Left forelimb (tissue), 1 donor: ENCODE data around the gene CSRP3.
"Not testable (repeated sequence)": the region's sequence is repeated elsewhere in the genome, so short reads cannot be mapped to it uniquely, and the experiment has no call there.

ENCODE experiments used
- DNase-seq: peaks from one replicate; pipeline ENCODE4 v3.0.0-alpha.2; 2018; ENCODE audit warnings: low spot score

The CSRP3 gene

GRCh38 chr11:19185516-19186052 lies 16.2 kb downstream of the CSRP3 start:
- no peak for DNase-seq

GRCh38 chr11:19185036-19185435 lies 16.7 kb downstream of the CSRP3 start:
- no peak for DNase-seq

GRCh38 chr11:19183646-19184045 lies 18.1 kb downstream of the CSRP3 start:
- DNase-seq, result no peak

GRCh38 chr11:19181531-19182261 lies 20.1 kb downstream of the CSRP3 start:
- no peak for DNase-seq

DNA sequence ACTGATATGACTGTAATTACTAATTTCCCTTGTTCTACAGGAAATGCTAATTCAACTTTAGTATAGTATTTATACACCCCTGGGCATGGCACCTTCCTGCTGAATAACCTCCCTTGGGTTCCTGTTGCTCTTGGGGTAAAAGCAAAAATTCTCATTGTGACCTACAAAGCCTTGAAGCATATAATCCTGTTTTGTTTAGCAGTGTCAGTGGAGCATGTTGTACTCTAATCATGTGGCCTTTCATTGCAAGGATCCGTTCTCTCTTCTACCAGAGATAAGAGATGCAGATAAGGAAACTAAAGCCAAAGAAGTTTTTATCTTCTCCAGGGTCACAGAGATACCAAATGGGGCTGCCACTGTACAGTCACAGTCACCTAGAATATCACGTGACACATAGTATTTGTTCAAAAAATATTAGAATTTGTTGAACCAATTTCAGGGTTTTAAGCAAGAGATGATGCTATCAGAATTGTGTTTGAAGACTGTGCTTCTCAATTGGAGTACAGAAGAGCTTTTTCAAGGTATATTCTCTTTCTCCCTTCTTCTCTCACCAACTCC lies 25.1 kb downstream of the CSRP3 start:
- DNase-seq, result no peak

DNA sequence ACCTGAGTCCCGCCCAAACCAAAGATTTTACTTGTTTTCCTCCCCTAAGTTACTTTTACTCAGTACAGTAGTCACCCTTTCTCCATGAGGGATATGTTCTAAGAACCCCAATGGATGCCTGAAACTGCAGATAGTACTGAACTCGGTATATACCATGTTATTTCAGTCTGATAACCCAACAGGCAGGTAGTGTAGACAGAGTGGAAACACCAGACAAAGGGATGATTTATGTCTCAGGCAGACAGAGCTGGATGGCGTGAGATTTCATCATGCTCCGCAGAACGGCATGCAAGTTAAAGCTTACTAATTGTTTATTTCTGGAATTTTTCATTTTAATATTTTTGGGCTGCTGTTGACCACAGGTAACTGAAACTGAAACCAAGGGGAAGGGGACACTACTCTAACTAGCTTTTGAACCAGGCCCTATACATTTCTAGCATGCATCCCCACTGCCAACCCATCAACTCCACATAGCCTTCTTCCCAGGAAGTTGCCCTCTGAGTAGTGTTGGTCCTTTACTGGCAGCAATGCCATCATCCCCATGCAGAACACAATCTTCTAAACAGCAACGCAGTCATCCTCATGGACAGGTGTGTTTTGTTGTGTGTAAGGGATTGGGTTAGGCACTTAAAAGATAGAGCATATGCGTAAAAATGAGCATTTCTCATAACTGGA lies 27.7 kb downstream of the CSRP3 start:
- no peak for DNase-seq

DNA sequence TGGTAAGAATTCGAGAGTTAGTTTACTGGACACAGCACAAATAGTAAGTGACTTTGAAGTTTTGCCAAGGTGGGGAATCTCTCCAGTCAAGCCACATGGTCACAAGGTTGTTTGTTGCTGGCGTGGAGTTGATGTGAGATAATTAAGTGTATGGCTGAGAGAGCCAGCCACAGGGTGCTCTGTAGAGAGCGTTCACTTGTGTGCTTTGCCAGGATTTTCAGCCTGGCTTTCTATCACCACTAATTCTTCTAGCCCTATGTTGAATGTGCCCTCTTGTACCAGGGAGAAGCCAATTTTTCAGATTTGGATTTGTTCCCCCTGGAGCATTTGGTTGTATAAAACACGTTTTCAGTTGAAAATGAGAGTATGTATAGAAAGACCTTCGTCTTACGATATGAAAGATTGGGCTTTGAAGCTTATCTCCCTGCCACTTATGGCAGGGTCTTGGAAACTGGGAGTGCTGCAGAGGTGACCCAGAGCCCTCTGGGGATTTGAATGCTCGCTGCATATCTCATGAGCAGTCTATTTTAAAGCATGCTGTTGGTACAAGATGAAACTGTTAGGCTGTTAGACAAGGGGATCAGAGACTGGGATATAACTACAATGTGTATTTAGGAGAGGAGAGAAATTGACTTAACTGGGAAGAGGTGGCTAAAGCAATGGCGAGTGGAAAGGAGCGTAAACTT lies 28.6 kb downstream of the CSRP3 start:
- no peak for DNase-seq

GRCh38 chr11:19168090-19168489 lies 33.7 kb downstream of the CSRP3 start:
- DNase-seq, result no peak

DNA sequence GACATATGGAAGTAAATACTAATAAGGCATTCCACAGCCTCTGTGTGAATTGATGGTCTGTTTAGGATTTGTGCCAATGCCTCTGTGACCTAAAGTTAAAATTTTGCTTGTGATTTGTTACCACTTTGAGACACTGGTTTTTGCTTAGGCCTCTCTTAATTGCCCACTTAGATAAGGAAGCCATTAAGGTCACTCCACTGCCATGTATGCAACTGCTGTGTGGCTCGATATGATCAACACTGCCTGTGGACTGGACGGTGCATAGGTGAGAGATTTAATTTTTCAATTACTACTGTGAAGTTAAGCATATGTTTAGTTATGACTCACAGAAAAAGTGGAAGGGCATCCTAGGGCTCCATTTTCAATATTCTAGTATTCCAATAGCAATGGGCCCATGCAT lies 36.9 kb downstream of the CSRP3 start:
- DNase-seq, result no peak

DNA sequence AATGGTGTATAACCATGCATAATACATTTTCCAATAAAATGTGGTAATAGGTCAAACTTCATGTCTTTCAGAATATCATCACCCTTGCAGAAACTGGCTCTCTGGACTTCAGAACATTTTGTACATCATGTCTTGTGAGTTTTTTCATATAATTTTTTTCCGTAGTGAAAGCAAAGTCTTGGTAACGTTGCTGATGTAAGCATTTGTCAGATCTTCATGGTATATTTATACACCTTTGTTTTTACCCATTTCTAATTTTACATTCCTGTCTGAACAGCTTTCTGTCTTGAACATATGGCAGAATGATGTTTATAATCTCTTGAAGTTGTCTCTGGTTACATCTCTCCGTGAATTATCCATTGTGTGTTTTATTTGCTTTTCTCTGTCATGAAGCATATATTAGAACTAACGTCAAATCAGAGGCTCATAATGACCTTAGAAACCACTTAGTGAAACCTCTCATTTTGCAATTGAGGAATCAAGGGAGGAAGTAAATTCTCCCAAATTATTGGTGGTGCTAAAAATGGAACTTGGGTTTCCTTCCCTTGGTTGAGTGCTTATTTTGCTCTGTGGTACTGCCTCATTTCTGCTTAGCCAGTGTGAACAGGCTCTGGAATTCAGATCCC lies 37.4 kb downstream of the CSRP3 start:
- DNase-seq, result no peak

DNA sequence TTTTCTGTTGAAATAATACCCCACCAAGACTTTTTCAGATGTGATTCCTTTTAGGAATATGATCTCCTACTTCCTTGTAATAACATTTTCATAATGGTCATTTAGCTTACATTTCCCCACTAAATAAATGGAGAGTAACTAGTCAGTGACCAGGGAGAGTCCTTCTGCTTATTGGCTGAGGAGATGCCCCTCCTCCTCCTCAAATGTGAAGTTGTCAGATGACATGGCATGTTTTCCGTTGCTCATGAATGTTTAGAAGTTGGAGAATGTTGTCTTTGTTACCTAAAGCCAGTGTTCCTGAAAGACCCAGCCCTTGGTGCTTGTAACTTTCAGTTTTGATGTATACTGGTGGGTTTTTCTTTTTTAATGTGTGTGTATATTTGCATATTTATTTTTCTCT lies 38.2 kb downstream of the CSRP3 start:
- DNase-seq, result no peak

DNA sequence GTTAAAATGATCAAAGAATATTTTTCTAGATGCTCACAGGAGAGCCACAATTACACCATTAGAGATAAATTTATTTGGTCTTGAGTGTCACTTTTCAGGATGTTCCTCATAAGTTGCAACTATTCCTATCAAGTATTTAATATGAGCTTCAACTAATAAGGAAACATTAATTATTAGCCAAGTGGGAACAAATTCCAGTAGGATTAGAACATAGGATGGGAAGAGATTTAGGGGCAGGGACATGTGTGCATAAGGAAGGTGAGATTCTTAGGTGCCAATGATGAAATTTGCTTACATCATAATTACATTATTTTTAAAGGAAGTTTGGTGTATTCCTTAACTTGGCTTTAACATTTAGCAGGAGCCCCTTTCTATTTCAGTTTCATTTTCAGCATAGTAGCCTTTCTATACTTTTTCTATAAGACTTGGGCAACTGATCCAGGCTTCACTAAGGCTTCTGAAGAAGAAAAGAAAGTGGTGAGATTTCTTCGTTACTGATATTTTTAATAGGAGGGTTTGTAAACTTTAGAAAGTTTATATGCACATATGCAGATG lies 38.8 kb downstream of the CSRP3 start:
- no peak for DNase-seq

DNA sequence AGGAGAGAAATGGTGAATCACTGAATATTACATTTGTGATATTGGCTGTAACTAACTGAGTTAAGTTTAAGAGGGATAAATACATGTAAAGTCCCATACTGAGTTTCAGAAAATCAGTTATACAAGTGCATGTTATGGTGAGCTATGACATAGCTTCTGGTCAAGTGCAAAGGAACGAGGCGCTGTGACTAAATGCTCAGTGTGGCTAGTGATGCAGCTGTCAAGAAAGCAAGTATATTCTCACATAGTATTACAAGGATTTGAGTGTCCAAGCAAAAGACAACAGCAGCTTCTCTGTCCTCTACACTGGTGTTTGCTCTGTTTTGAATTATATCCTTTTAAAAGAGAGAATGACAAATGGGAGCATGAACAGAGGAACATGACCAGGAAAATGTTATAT lies 40.1 kb downstream of the CSRP3 start:
- no peak for DNase-seq

DNA sequence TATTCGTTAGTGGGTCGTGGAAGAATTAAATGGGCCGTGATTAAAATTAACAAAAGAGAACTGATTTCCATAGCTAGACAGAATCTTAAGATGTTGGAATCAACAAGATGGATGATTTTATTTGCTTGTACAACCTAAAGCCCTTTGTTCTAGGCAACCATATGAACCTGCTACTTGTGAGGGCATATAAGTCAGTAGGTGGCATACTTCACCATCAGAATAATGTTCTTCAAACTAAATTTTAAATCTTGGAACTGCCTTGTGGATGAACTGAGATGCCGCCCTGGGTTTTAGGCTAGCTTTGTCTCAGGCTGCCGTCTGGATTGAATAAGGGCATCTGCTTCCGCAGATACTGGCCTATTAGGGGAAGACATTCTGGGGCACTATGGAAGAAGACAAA lies 40.9 kb downstream of the CSRP3 start:
- DNase-seq, result no peak

DNA sequence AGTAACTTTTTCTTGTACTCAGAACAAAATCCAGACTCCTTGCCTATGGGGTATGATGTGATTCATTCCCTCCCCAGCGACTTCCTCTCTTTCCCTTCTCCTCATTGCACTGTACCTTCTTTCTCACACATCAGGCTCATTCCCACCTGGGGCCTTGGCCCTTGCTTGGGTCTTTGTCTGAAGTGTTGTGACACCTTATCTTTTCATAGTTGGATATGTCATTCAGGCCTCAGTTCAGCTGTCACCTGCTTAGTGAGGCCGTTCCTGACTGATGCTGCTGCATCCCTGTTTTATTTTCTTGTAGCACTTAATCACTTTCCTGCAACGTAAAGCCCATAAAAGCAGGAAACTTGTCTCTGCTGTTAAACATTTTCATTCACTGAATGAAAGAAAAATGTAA lies 44.9 kb downstream of the CSRP3 start:
- DNase-seq, result no peak

- DNase-seq, result no peak
Observed at GRCh38 chr11:19145319-19145718, 56.5 kb downstream of the CSRP3 start.

DNA sequence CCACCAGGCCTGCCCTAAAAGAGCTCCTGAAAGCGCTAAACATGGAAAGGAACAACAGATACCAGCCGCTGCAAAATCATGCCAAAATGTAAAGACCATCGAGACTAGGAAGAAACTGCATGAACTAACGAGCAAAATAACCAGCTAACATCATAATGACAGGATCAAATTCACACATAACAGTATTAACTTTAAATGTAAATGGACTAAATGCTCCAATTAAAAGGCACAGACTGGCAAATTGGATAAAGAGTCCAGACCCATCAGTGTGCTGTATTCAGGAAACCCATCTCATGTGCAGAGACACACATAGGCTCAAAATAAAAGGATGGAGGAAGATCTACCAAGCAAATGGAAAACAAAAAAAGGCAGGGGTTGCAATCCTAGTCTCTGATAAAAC lies 64.9 kb downstream of the CSRP3 start:
- DNase-seq, result not testable (repeated sequence)

GRCh38 chr11:19134004-19134403 lies 67.8 kb downstream of the CSRP3 start:
- no peak for DNase-seq
